Endodermal cell (in vitro differentiated cells): Measurements from ENCODE around the gene MNS1. TPM values are rescaled to one million over a fixed set of nuclear protein-coding genes. Genes with fewer than 3 reads are reported as not detected.

Experiments used
- DNase-seq: peaks from one replicate; pipeline ENCODE4 v3.0.0-alpha.2; 2017
- H3K27ac ChIP-seq: 2 replicates; pipeline ENCODE4 v1.5.1; 2013; ENCODE audit warnings: mild to moderate bottlenecking, low read depth, low read length, moderate library complexity
- H3K27me3 ChIP-seq: 2 replicates; pipeline ENCODE4 v1.6.1; 2013; ENCODE audit warnings: mild to moderate bottlenecking, low read length, moderate library complexity; ENCODE audit not compliant: insufficient read depth, control insufficient read depth, poor library complexity, severe bottlenecking
- H3K36me3 ChIP-seq: 2 replicates; pipeline ENCODE4 v1.7.0; 2013; ENCODE audit warnings: mild to moderate bottlenecking, low read length, moderate library complexity; ENCODE audit not compliant: control insufficient read depth, insufficient read depth
- H3K4me1 ChIP-seq: one replicate; pipeline ENCODE4 v1.7.0; 2013; ENCODE audit warnings: low read length; ENCODE audit not compliant: control insufficient read depth, insufficient read depth
- H3K4me3 ChIP-seq: 2 replicates; pipeline ENCODE4 v1.5.1; 2013; ENCODE audit warnings: mild to moderate bottlenecking, low read length, moderate library complexity
- H3K9ac ChIP-seq: 2 replicates; pipeline ENCODE4 v1.6.1; 2013; ENCODE audit warnings: mild to moderate bottlenecking, low read length, moderate library complexity; ENCODE audit not compliant: poor library complexity, severe bottlenecking; ENCODE audit errors: extremely low read depth
- H3K9me3 ChIP-seq: 2 replicates; pipeline ENCODE4 v1.6.1; 2013; ENCODE audit warnings: mild to moderate bottlenecking, low read length, moderate library complexity; ENCODE audit not compliant: control insufficient read depth
- H3K27ac Mint-ChIP-seq: 2 replicates; pipeline ENCODE4 v1.8.0; 2020; ENCODE audit warnings: mixed read lengths
- H3K27me3 Mint-ChIP-seq: 2 replicates; pipeline ENCODE4 v1.8.0; 2021; ENCODE audit warnings: mild to moderate bottlenecking, mixed read lengths; ENCODE audit not compliant: insufficient read depth
- H3K36me3 Mint-ChIP-seq: 2 replicates; pipeline ENCODE4 v1.8.0; 2020; ENCODE audit warnings: low read depth, mixed read lengths
- H3K4me1 Mint-ChIP-seq: 2 replicates; pipeline ENCODE4 v1.8.0; 2020; ENCODE audit warnings: mixed read lengths
- H3K4me3 Mint-ChIP-seq: 2 replicates; pipeline ENCODE4 v1.8.0; 2020; ENCODE audit warnings: mild to moderate bottlenecking, moderate library complexity, mixed read lengths
- H3K9me3 Mint-ChIP-seq: 2 replicates; pipeline ENCODE4 v1.8.0; 2020; ENCODE audit warnings: mild to moderate bottlenecking, mixed read lengths
- CTCF ChIP-seq: fragments of 200-600 bp; sonication (generic); conservative IDR thresholded peaks from 2 replicates; pipeline ENCODE4 v1.5.0; 2021; ENCODE audit warnings: antibody characterized with exemption, mild to moderate bottlenecking
- WGBS, 2 experiments: methylation state at CpG; one replicate each; pipeline versions ENCODE4 v1.1.5 to v1.1.7; 2013; ENCODE audit warnings: missing lambda C conversion rate in 2 of 2, mixed read lengths in 1 of 2; ENCODE audit not compliant: insufficient coverage in 1 of 2, insufficient read length in 1 of 2; 5-methylcytosine and 5-hydroxymethylcytosine counted together
- total RNA-seq, 2 donors: library from RNA; stranded (reverse); fragmentation: NEBNext Ultra II Directional in 1 of 2; extraction: Animal tissue kit (Norgen Biotek cat#: 25700) in 1 of 2; gene quantifications; 2 replicates in 1 of 2; 3 replicates in 1 of 2; pipeline ENCODE4 v1.2.1, GENCODE V29; 2021

MNS1 gene
- total RNA-seq, 2 donors from 2014 or later, result 0.27 to 4.5 TPM

- WGBS, 2 experiments, result no CpG with 5 or more reads among the region's 1 CpG
- Histone ChIP-seq H3K4me1 (no peaks in the 10 kb centered on the region), H3K27ac (no peak overlapping the region), H3K9ac (no peak overlapping the region), H3K27me3 (no peaks in the 10 kb centered on the region), H3K4me3 (no peak overlapping the region), H3K36me3 (no peaks in the 10 kb centered on the region), H3K9me3 (no peaks in the 10 kb centered on the region)
- no peaks in the 10 kb centered on the region for H3K27me3 Mint-ChIP-seq
- no peak overlapping the region for H3K27ac Mint-ChIP-seq
- H3K9me3 Mint-ChIP-seq, result peaks cover 22% of the 10 kb centered on the region
- no peak for DNase-seq
- no peak overlapping the region for H3K4me3 Mint-ChIP-seq
- TF ChIP-seq CTCF, result no peak
- peaks cover 5% of the 10 kb centered on the region for H3K4me1 Mint-ChIP-seq
- peaks cover 21% of the 10 kb centered on the region for H3K36me3 Mint-ChIP-seq
These were observed 70.0 kb downstream of the MNS1 start for GRCh38 chr15:56394909-56395308.

GRCh38 chr15:56393277-56393676, 71.7 kb downstream of the MNS1 start:
- TF ChIP-seq CTCF, result no peak
- Mint-ChIP-seq H3K9me3 (peaks cover 15% of the 10 kb centered on the region), H3K36me3 (peaks cover 18% of the 10 kb centered on the region), H3K4me3 (no peak overlapping the region), H3K27me3 (no peaks in the 10 kb centered on the region), H3K27ac (no peak overlapping the region), H3K4me1 (peaks cover 5% of the 10 kb centered on the region)
- no peak overlapping the region for H3K9ac ChIP-seq
- 100% methylated on average over 1 of the region's 1 CpG; no CpG with 5 or more reads in 1 of the 2 experiments for WGBS, 2 experiments
- no peaks in the 10 kb centered on the region for H3K4me1 ChIP-seq
- H3K4me3 ChIP-seq, result no peak overlapping the region
- H3K36me3 ChIP-seq, result no peaks in the 10 kb centered on the region
- H3K9me3 ChIP-seq, result no peaks in the 10 kb centered on the region
- H3K27me3 ChIP-seq, result no peaks in the 10 kb centered on the region
- H3K27ac ChIP-seq, result no peak overlapping the region
- DNase-seq, result no peak

GRCh38 chr15:56390739-56391267, 74.1 kb downstream of the MNS1 start:
- H3K9me3 ChIP-seq, result peaks cover 5% of the 10 kb centered on the region
- H3K4me3 Mint-ChIP-seq, result no peak overlapping the region

More at GRCh38 chr15:56390739-56391267, 74.1 kb downstream of the MNS1 start:
- H3K4me3 ChIP-seq, result no peak overlapping the region
- no peak overlapping the region for H3K27ac Mint-ChIP-seq
- no peaks in the 10 kb centered on the region for H3K27me3 ChIP-seq
- no peaks in the 10 kb centered on the region for H3K27me3 Mint-ChIP-seq
- no peaks in the 10 kb centered on the region for H3K4me1 ChIP-seq
- no peaks in the 10 kb centered on the region for H3K36me3 ChIP-seq
- no peak overlapping the region for H3K9ac ChIP-seq
- H3K9me3 Mint-ChIP-seq, result peaks cover 3% of the 10 kb centered on the region
- peaks cover 7% of the 10 kb centered on the region for H3K36me3 Mint-ChIP-seq
- TF ChIP-seq CTCF, result no peak
- DNase-seq, result no peak
- no peaks in the 10 kb centered on the region for H3K4me1 Mint-ChIP-seq
- H3K27ac ChIP-seq, result no peak overlapping the region
- WGBS, 2 experiments, result 95 to 100% methylated on average over 1 of the region's 2 CpGs
